SK-N-SH treated with all-trans-retinoic acid at 6 μM for 48 hours (cell line): ENCODE data around the gene NF1.

Source experiments
- BACH2 ChIP-seq: fragments of 250-450 bp; sonication (Bioruptor Pico); IDR thresholded peaks from 2 replicates; pipeline ENCODE4 v1.9.0; 2021; ENCODE audit warnings: mild to moderate bottlenecking, borderline replicate concordance
- ISL1 ChIP-seq: fragments of 250-450 bp; sonication (Bioruptor Pico); IDR thresholded peaks from 2 replicates; pipeline ENCODE4 v2.1.2; 2022; ENCODE audit warnings: mild to moderate bottlenecking, moderate library complexity
- OSR1 ChIP-seq: fragments of 250-450 bp; sonication (Bioruptor Pico); IDR thresholded peaks from 2 replicates; pipeline ENCODE4 v1.8.0; 2022; ENCODE audit warnings: moderate library complexity, mild to moderate bottlenecking, inconsistent platforms
- ZFP3 ChIP-seq: fragments of 250-450 bp; sonication (Bioruptor Pico); IDR thresholded peaks from 2 replicates; pipeline ENCODE4 v1.5.0; 2020; ENCODE audit warnings: mild to moderate bottlenecking, moderate library complexity
- ZFP30 ChIP-seq: fragments of 450-650 bp; formaldehyde crosslinking; IDR thresholded peaks from 2 replicates; pipeline ENCODE4 v1.5.0; 2022; ENCODE audit warnings: mild to moderate bottlenecking, moderate library complexity
- TF ChIP-seq, protein P1 (sequence below): fragments of 250-450 bp; sonication (Bioruptor Pico); IDR thresholded peaks from 2 replicates; pipeline ENCODE4 v1.8.0; 2020; ENCODE audit warnings: mild to moderate bottlenecking, moderate library complexity, borderline replicate concordance

DNA sequence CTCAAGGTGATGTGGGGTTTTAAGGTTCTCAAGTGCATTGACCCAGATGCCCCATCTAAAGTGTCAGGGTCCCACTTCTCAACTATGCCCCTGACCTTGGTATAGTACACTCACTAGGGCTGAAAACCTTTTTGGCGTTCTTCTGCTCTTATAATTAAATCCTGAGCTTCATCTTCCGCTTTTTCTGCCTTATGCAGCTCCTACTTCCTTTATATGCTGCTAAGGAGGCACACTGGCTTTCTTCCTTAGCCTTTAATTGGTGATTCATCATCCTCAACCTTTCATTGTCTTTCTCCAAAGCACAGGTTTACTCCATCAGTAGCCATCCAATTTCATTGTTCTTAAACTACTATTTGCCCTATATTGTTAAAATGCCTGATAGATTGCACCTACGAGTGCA is 5.3 kb upstream of the NF1 start:
- TF ChIP-seq, protein P1, sequence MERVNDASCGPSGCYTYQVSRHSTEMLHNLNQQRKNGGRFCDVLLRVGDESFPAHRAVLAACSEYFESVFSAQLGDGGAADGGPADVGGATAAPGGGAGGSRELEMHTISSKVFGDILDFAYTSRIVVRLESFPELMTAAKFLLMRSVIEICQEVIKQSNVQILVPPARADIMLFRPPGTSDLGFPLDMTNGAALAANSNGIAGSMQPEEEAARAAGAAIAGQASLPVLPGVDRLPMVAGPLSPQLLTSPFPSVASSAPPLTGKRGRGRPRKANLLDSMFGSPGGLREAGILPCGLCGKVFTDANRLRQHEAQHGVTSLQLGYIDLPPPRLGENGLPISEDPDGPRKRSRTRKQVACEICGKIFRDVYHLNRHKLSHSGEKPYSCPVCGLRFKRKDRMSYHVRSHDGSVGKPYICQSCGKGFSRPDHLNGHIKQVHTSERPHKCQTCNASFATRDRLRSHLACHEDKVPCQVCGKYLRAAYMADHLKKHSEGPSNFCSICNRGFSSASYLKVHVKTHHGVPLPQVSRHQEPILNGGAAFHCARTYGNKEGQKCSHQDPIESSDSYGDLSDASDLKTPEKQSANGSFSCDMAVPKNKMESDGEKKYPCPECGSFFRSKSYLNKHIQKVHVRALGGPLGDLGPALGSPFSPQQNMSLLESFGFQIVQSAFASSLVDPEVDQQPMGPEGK (CRISPR knock-in tag) = no peak
- TF ChIP-seq ZFP30 (no peak), ZFP3 (no peak), OSR1 (CRISPR knock-in tag) (no peak), ISL1 (CRISPR knock-in tag) (no peak), BACH2 (CRISPR knock-in tag) (no peak)
